Smooth muscle cell (in vitro differentiated cells): Measurements from ENCODE around the gene NTPCR. TPM values are rescaled to one million over a fixed set of nuclear protein-coding genes. Genes with fewer than 3 reads are reported as not detected.

Source experiments
- DNase-seq: peaks from one replicate; lab custom pipeline; 2025; ENCODE audit not compliant: unreplicated experiment; lab: John Stamatoyannopoulos, UW
- H2AFZ ChIP-seq: fragments of 200-600 bp; sonication (generic); 2 replicates; pipeline ENCODE4 v1.6.0; 2016; ENCODE audit warnings: antibody characterized with exemption, low read depth, mild to moderate bottlenecking
- H3F3A ChIP-seq: fragments of 200-600 bp; sonication (generic); 2 replicates; pipeline ENCODE4 v1.6.0; 2017; ENCODE audit warnings: antibody characterized with exemption, low read depth
- H3K27ac ChIP-seq: fragments of 200-600 bp; sonication (generic); 2 replicates; pipeline ENCODE4 v1.5.1; 2016; ENCODE audit warnings: low read depth, mild to moderate bottlenecking
- H3K27me3 ChIP-seq: fragments of 200-600 bp; sonication (generic); 2 replicates; pipeline ENCODE4 v1.6.1; 2016; ENCODE audit warnings: low read depth, mild to moderate bottlenecking
- H3K36me3 ChIP-seq: fragments of 200-600 bp; sonication (generic); 2 replicates; pipeline ENCODE4 v1.5.1; 2016; ENCODE audit warnings: low read depth
- H3K4me1 ChIP-seq: fragments of 200-600 bp; sonication (generic); 2 replicates; pipeline ENCODE4 v1.5.1; 2016; ENCODE audit warnings: low read depth
- H3K4me2 ChIP-seq: fragments of 200-600 bp; sonication (generic); 2 replicates; pipeline ENCODE4 v1.6.0; 2016; ENCODE audit warnings: mild to moderate bottlenecking
- H3K4me3 ChIP-seq: fragments of 200-600 bp; sonication (generic); 2 replicates; pipeline ENCODE4 v1.5.1; 2016; ENCODE audit warnings: mild to moderate bottlenecking
- H3K79me2 ChIP-seq: fragments of 200-600 bp; sonication (generic); 2 replicates; pipeline ENCODE4 v1.6.0; 2016; ENCODE audit warnings: low read depth, mild to moderate bottlenecking
- H3K9ac ChIP-seq: fragments of 200-600 bp; sonication (generic); 2 replicates; pipeline ENCODE4 v1.6.0; 2016; ENCODE audit warnings: low read depth
- H3K9me3 ChIP-seq: fragments of 200-600 bp; sonication (generic); replicated peaks from 2 replicates; pipeline ENCODE4 v1.5.1; 2016; ENCODE audit warnings: low read depth
- H4K20me1 ChIP-seq: fragments of 200-600 bp; sonication (generic); 2 replicates; pipeline ENCODE4 v1.6.0; 2016; ENCODE audit warnings: low read depth
- WGBS: methylation state at CpG from one replicate; pipeline ENCODE4 v1.1.7; 2016; ENCODE audit warnings: low lambda C conversion rate; 5-methylcytosine and 5-hydroxymethylcytosine counted together
- polyA plus RNA-seq: library from polyadenylated mRNA; unstranded; fragments of >200 nt; fragmentation: Nextera tagmentation; extraction: Ambion mirVana; gene quantifications from 2 replicates; pipeline ENCODE4 v1.2.1, GENCODE V29; 2016
- total RNA-seq: library from RNA; depleted of rRNA; stranded (reverse); fragments of >200 nt; gene quantifications from 2 replicates; pipeline ENCODE4 v1.2.3, GENCODE V29; 2014
- TF ChIP-seq, protein P1 (sequence below): fragments of 200-600 bp; sonication (generic); IDR thresholded peaks from 2 replicates; pipeline ENCODE4 v1.5.1; 2017; ENCODE audit warnings: borderline replicate concordance, mild to moderate bottlenecking, antibody characterized with exemption; ENCODE audit not compliant: insufficient read depth, poor library complexity, severe bottlenecking

NTPCR gene
- total and polyA plus RNA-seq, 2 experiments from 2014 or later, result 39.2 to 54.3 TPM

DNA sequence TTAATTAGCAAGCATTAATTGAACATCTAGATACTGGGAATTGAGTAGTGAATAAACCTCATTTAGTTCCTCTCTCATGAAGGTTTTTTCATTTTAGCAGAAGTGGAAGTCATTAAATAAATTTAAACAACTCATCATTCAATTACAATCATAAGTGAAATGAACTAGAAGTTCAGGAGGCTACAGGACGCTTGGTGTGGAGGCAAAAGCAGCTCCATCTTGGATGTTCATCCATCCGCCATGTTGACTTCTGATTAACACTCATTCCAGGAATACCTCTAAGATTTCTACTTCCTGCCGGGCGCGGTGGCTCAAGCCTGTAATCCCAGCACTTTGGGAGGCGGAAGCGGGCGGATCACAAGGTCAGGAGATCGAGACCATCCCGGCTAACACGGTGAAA lies 11.5 kb upstream of the NTPCR start:
- 92% methylated on average over 11 of the region's 11 CpGs for WGBS
- TF ChIP-seq, protein P1, sequence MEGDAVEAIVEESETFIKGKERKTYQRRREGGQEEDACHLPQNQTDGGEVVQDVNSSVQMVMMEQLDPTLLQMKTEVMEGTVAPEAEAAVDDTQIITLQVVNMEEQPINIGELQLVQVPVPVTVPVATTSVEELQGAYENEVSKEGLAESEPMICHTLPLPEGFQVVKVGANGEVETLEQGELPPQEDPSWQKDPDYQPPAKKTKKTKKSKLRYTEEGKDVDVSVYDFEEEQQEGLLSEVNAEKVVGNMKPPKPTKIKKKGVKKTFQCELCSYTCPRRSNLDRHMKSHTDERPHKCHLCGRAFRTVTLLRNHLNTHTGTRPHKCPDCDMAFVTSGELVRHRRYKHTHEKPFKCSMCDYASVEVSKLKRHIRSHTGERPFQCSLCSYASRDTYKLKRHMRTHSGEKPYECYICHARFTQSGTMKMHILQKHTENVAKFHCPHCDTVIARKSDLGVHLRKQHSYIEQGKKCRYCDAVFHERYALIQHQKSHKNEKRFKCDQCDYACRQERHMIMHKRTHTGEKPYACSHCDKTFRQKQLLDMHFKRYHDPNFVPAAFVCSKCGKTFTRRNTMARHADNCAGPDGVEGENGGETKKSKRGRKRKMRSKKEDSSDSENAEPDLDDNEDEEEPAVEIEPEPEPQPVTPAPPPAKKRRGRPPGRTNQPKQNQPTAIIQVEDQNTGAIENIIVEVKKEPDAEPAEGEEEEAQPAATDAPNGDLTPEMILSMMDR, result no peak
- no peaks in the 10 kb centered on the region for H3K79me2 ChIP-seq

GRCh38 chr1:232939748-232940147 lies 10.7 kb upstream of the NTPCR start:
- Histone ChIP-seq H3K4me2 (no peak overlapping the region), H3K79me2 (no peaks in the 10 kb centered on the region), H2AFZ (no peak overlapping the region), H3K4me3 (no peak overlapping the region), H3K9ac (no peak overlapping the region), H3F3A (no peaks in the 10 kb centered on the region), H3K4me1 (no peaks in the 10 kb centered on the region), H3K27me3 (no peaks in the 10 kb centered on the region), H3K27ac (no peak overlapping the region), H3K36me3 (no peaks in the 10 kb centered on the region), H3K9me3 (no peaks in the 10 kb centered on the region), H4K20me1 (no peaks in the 10 kb centered on the region)
- no peak for DNase-seq
- TF ChIP-seq, protein P1, result no peak
- 95% methylated on average over 2 of the region's 2 CpGs for WGBS

More for the DNA sequence above, 11.5 kb upstream of the NTPCR start:
- no peak overlapping the region for H2AFZ ChIP-seq
- H3K36me3 ChIP-seq, result no peaks in the 10 kb centered on the region
- H3K27ac ChIP-seq, result no peak overlapping the region
- H3K9me3 ChIP-seq, result no peaks in the 10 kb centered on the region
- no peak for DNase-seq
- no peak overlapping the region for H3K4me2 ChIP-seq
- no peak overlapping the region for H3K9ac ChIP-seq
- H3K27me3 ChIP-seq, result no peaks in the 10 kb centered on the region
- H3K4me3 ChIP-seq, result no peak overlapping the region
- H3F3A ChIP-seq, result no peaks in the 10 kb centered on the region
- no peaks in the 10 kb centered on the region for H4K20me1 ChIP-seq
- no peaks in the 10 kb centered on the region for H3K4me1 ChIP-seq

DNA sequence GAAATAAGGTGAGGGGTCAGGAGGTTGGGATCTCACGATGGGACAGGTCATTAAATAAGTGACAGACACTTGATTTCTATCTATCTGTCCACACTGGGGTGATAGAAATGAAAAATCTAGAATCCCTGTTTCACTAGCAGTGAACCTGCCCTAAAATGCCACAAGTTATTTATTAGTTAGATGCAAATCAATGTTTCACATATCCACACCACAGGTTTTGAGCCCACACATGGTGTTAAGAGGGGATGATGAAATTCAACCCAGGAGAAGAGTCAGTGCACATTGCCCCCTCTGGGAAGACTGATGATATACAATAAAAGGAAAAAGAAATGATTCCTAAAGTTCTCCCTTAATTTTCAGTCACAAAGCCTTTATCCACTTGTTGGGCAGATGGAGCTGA lies 10.1 kb upstream of the NTPCR start:
- Histone ChIP-seq H2AFZ (no peak overlapping the region), H3F3A (no peaks in the 10 kb centered on the region), H3K79me2 (no peaks in the 10 kb centered on the region), H3K9ac (no peak overlapping the region), H3K4me1 (no peaks in the 10 kb centered on the region), H3K27me3 (no peaks in the 10 kb centered on the region), H4K20me1 (no peaks in the 10 kb centered on the region), H3K4me3 (no peak overlapping the region), H3K27ac (no peak overlapping the region), H3K9me3 (no peaks in the 10 kb centered on the region), H3K4me2 (no peak overlapping the region), H3K36me3 (no peaks in the 10 kb centered on the region)
- no peak for DNase-seq
- WGBS, result 89% methylated on average over 1 of the region's 1 CpG
- TF ChIP-seq, protein P1, result no peak
